ENCODE measurements around the gene IL20.

Gene IL20

GRCh38 chr1:206868264-206868663, 2.8 kb downstream of the IL20 start:
- Histone ChIP-seq H3K9me3 (ENCODE audit: control insufficient read depth, low read length) (no peaks in the 10 kb centered on the region), H2BK15ac (ENCODE audit: low read depth, poor library complexity, severe bottlenecking) (no peak overlapping the region), H3K79me1 (replicated peaks; ENCODE audit: low read length, poor library complexity, severe bottlenecking) (no peaks in the 10 kb centered on the region), H3K23ac (ENCODE audit: low read length in 2 of 2) (no peak overlapping the region), H3K9ac (ENCODE audit: low read length) (no peak overlapping the region), H4K8ac (ENCODE audit: low read length) (no peak overlapping the region), H3K36me3 (ENCODE audit: control insufficient read depth in 1 of 2, insufficient read depth in 2 of 2, low read depth in 1 of 2, low read length in 2 of 2) (no peaks in the 10 kb centered on the region), H3K4ac (ENCODE audit: low read depth in 1 of 2, low read length in 2 of 2) (no peak overlapping the region), H2BK12ac (ENCODE audit: low read length in 2 of 2) (no peak overlapping the region), H3K4me1 (ENCODE audit: control insufficient read depth, insufficient read depth, low read depth, low read length) (no peaks in the 10 kb centered on the region), H3K27me3 (ENCODE audit: control insufficient read depth in 1 of 2, insufficient read depth in 1 of 2, low read length in 2 of 2) (peaks cover 0 to 35% of the 10 kb centered on the region in 2 experiments), H3K14ac (ENCODE audit: low read length in 2 of 2) (no peak overlapping the region), H2BK120ac (ENCODE audit: low read depth, low read length) (no peak overlapping the region), H3K4me2 (ENCODE audit: low read length, poor library complexity, severe bottlenecking) (no peak overlapping the region), H3K27ac (ENCODE audit: low read length, poor library complexity, severe bottlenecking) (no peak overlapping the region), H2BK5ac (ENCODE audit: low read depth, low read length, poor library complexity, severe bottlenecking) (no peak overlapping the region), H2AK5ac (ENCODE audit: low read length, severe bottlenecking) (no peak overlapping the region), H4K91ac (ENCODE audit: low read length) (no peak overlapping the region), H3K4me3 (ENCODE audit: insufficient read depth in 1 of 2, low read depth in 1 of 2, low read length in 2 of 2) (no peak overlapping the region), H2AFZ (ENCODE audit: low read depth, low read length) (no peak overlapping the region), H3K18ac (ENCODE audit: low read depth in 1 of 2, low read length in 2 of 2) (no peak overlapping the region)
- DNase-seq: no peak
- no CpG with 5 or more reads among the region's 1 CpG for WGBS

DNA sequence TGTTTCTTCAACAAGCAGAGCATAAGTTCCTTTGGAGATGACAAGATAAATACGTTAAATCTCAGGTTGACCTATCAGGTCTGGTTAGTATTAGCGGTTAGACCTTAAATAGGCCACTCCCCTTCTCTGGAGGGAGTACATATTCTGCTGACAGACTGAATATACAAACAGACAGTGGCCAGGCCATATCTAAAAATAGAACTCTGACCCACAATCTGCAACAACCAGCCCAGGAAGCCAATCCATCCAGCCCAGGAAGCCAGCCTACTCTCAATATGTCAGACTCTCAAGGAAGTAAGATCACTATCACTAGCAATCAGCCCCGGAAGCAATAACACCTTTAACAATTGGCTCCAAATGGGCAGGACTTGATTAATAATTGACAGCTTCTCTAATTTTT, 6.7 kb downstream of the IL20 start:
- no peaks in the 10 kb centered on the region for H3K79me1 ChIP-seq (replicated peaks; ENCODE audit: low read length, poor library complexity, severe bottlenecking)
- no peaks in the 10 kb centered on the region for H3K9me3 ChIP-seq (ENCODE audit: control insufficient read depth, low read length)
- H2AFZ ChIP-seq (ENCODE audit: low read depth, low read length): no peak overlapping the region
- 80% methylated on average over 3 of the region's 3 CpGs for WGBS
- no peak overlapping the region for H2BK120ac ChIP-seq (ENCODE audit: low read depth, low read length)
- no peak overlapping the region for H3K27ac ChIP-seq (ENCODE audit: low read length, poor library complexity, severe bottlenecking)
- no peaks in the 10 kb centered on the region for H3K4me1 ChIP-seq (ENCODE audit: control insufficient read depth, insufficient read depth, low read depth, low read length)
- no peak overlapping the region for H3K4ac ChIP-seq (ENCODE audit: low read depth in 1 of 2, low read length in 2 of 2)
- H2AK5ac ChIP-seq (ENCODE audit: low read length, severe bottlenecking): no peak overlapping the region
- no peak overlapping the region for H3K4me3 ChIP-seq (ENCODE audit: insufficient read depth in 1 of 2, low read depth in 1 of 2, low read length in 2 of 2)
- no peak overlapping the region for H4K91ac ChIP-seq (ENCODE audit: low read length)
- no peak overlapping the region for H2BK12ac ChIP-seq (ENCODE audit: low read length in 2 of 2)
- H3K36me3 ChIP-seq (ENCODE audit: control insufficient read depth in 1 of 2, insufficient read depth in 2 of 2, low read depth in 1 of 2, low read length in 2 of 2): no peaks in the 10 kb centered on the region
- DNase-seq: peak; percentile 65
- no peak overlapping the region for H4K8ac ChIP-seq (ENCODE audit: low read length)
- H3K23ac ChIP-seq (ENCODE audit: low read length in 2 of 2): no peak overlapping the region
- no peak overlapping the region for H2BK5ac ChIP-seq (ENCODE audit: low read depth, low read length, poor library complexity, severe bottlenecking)
- H3K4me2 ChIP-seq (ENCODE audit: low read length, poor library complexity, severe bottlenecking): no peak overlapping the region
- H3K9ac ChIP-seq (ENCODE audit: low read length): no peak overlapping the region
- H3K18ac ChIP-seq (ENCODE audit: low read depth in 1 of 2, low read length in 2 of 2): no peak overlapping the region
- peaks cover 0 to 14% of the 10 kb centered on the region in 2 experiments for H3K27me3 ChIP-seq (ENCODE audit: control insufficient read depth in 1 of 2, insufficient read depth in 1 of 2, low read length in 2 of 2)
- H2BK15ac ChIP-seq (ENCODE audit: low read depth, poor library complexity, severe bottlenecking): no peak overlapping the region
- no peak overlapping the region for H3K14ac ChIP-seq (ENCODE audit: low read length in 2 of 2)

GRCh38 chr1:206873603-206874188, 8.3 kb downstream of the IL20 start:
- H3K4me3 ChIP-seq (ENCODE audit: insufficient read depth in 1 of 2, low read depth in 1 of 2, low read length in 2 of 2): no peak overlapping the region
- no peak overlapping the region for H4K91ac ChIP-seq (ENCODE audit: low read length)
- no peaks in the 10 kb centered on the region for H3K36me3 ChIP-seq (ENCODE audit: control insufficient read depth in 1 of 2, insufficient read depth in 2 of 2, low read depth in 1 of 2, low read length in 2 of 2)
- H2BK12ac ChIP-seq (ENCODE audit: low read length in 2 of 2): no peak overlapping the region
- H3K23ac ChIP-seq (ENCODE audit: low read length in 2 of 2): no peak overlapping the region
- no peak overlapping the region for H2AFZ ChIP-seq (ENCODE audit: low read depth, low read length)
- 84% methylated on average over 3 of the region's 3 CpGs for WGBS
- no peak overlapping the region for H4K8ac ChIP-seq (ENCODE audit: low read length)
- no peak overlapping the region for H2AK5ac ChIP-seq (ENCODE audit: low read length, severe bottlenecking)
- H3K9ac ChIP-seq (ENCODE audit: low read length): no peak overlapping the region
- H3K4me2 ChIP-seq (ENCODE audit: low read length, poor library complexity, severe bottlenecking): no peak overlapping the region
- H3K9me3 ChIP-seq (ENCODE audit: control insufficient read depth, low read length): peaks cover 5% of the 10 kb centered on the region
- peak overlapping the region in 1 of 2 experiments; percentile 21 for H3K18ac ChIP-seq (ENCODE audit: low read depth in 1 of 2, low read length in 2 of 2)
- no peaks in the 10 kb centered on the region for H3K4me1 ChIP-seq (ENCODE audit: control insufficient read depth, insufficient read depth, low read depth, low read length)
- DNase-seq: no peak
- no peak overlapping the region for H2BK15ac ChIP-seq (ENCODE audit: low read depth, poor library complexity, severe bottlenecking)
- H2BK5ac ChIP-seq (ENCODE audit: low read depth, low read length, poor library complexity, severe bottlenecking): no peak overlapping the region
- no peak overlapping the region for H3K4ac ChIP-seq (ENCODE audit: low read depth in 1 of 2, low read length in 2 of 2)
- H3K79me1 ChIP-seq (replicated peaks; ENCODE audit: low read length, poor library complexity, severe bottlenecking): no peaks in the 10 kb centered on the region
- H2BK120ac ChIP-seq (ENCODE audit: low read depth, low read length): no peak overlapping the region
- peaks cover 0 to 13% of the 10 kb centered on the region in 2 experiments for H3K27me3 ChIP-seq (ENCODE audit: control insufficient read depth in 1 of 2, insufficient read depth in 1 of 2, low read length in 2 of 2)
- no peak overlapping the region for H3K27ac ChIP-seq (ENCODE audit: low read length, poor library complexity, severe bottlenecking)
- no peak overlapping the region for H3K14ac ChIP-seq (ENCODE audit: low read length in 2 of 2)

DNA sequence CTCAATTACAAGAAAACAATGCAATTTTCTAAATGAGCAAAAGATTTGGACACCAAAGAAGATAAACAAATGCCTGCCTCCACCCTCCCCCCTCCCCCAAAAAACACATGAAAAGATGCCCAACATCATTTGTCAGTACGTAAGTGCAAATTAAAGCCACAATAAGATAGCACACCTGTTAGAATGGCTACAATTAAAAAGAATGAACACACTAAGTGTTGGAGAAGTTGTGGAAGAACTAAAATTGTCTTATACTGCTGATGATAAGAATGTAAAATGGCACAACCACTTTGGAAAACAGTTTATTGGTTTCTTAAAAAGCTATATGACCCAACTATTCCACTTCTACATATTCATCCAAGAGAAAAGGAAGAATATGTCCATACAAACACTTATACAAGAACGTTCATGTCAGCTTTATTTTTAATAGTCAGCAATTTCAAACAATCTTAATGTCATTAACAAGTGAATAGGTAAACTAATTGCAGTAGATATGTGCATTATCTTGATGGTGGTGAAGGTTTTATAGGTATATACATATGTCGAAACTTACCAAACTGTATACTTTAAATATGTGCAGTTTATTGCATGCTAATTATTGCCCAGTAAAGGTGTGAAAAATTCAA, 10.4 kb downstream of the IL20 start:
- H3K9ac ChIP-seq (ENCODE audit: low read length): no peak overlapping the region

More for the DNA sequence above, 10.4 kb downstream of the IL20 start:
- Histone ChIP-seq H2AFZ (ENCODE audit: low read depth, low read length) (no peak overlapping the region), H3K4me3 (ENCODE audit: insufficient read depth in 1 of 2, low read depth in 1 of 2, low read length in 2 of 2) (no peak overlapping the region), H3K36me3 (ENCODE audit: control insufficient read depth in 1 of 2, insufficient read depth in 2 of 2, low read depth in 1 of 2, low read length in 2 of 2) (no peaks in the 10 kb centered on the region), H4K91ac (ENCODE audit: low read length) (no peak overlapping the region), H2BK12ac (ENCODE audit: low read length in 2 of 2) (no peak overlapping the region), H3K4me2 (ENCODE audit: low read length, poor library complexity, severe bottlenecking) (no peak overlapping the region), H3K4me1 (ENCODE audit: control insufficient read depth, insufficient read depth, low read depth, low read length) (no peaks in the 10 kb centered on the region), H2AK5ac (ENCODE audit: low read length, severe bottlenecking) (no peak overlapping the region), H3K4ac (ENCODE audit: low read depth in 1 of 2, low read length in 2 of 2) (no peak overlapping the region), H2BK120ac (ENCODE audit: low read depth, low read length) (no peak overlapping the region), H3K27me3 (ENCODE audit: control insufficient read depth in 1 of 2, insufficient read depth in 1 of 2, low read length in 2 of 2) (peaks cover 0 to under 1% of the 10 kb centered on the region in 2 experiments), H3K79me1 (replicated peaks; ENCODE audit: low read length, poor library complexity, severe bottlenecking) (no peaks in the 10 kb centered on the region), H3K14ac (ENCODE audit: low read length in 2 of 2) (no peak overlapping the region), H2BK15ac (ENCODE audit: low read depth, poor library complexity, severe bottlenecking) (no peak overlapping the region), H3K18ac (ENCODE audit: low read depth in 1 of 2, low read length in 2 of 2) (no peak overlapping the region), H3K9me3 (ENCODE audit: control insufficient read depth, low read length) (peaks cover 7% of the 10 kb centered on the region), H3K27ac (ENCODE audit: low read length, poor library complexity, severe bottlenecking) (no peak overlapping the region), H4K8ac (ENCODE audit: low read length) (no peak overlapping the region), H3K23ac (ENCODE audit: low read length in 2 of 2) (no peak overlapping the region), H2BK5ac (ENCODE audit: low read depth, low read length, poor library complexity, severe bottlenecking) (no peak overlapping the region)
- DNase-seq: no peak
- no CpG with 5 or more reads among the region's 3 CpGs for WGBS
